Measurements from ENCODE around the gene KCNJ12. TPM values are rescaled to one million over a fixed set of nuclear protein-coding genes. Genes with fewer than 3 reads are reported as not detected.
A peak's percentile ranks its signal among the peaks of the same experiment; 100 is the strongest.
"Not testable (repeated sequence)": the region's sequence is repeated elsewhere in the genome, so short reads cannot be mapped to it uniquely, and the experiment has no call there.

The KCNJ12 gene
- total RNA-seq, 1 donor from 2014 or later: 6.1 TPM

DNA sequence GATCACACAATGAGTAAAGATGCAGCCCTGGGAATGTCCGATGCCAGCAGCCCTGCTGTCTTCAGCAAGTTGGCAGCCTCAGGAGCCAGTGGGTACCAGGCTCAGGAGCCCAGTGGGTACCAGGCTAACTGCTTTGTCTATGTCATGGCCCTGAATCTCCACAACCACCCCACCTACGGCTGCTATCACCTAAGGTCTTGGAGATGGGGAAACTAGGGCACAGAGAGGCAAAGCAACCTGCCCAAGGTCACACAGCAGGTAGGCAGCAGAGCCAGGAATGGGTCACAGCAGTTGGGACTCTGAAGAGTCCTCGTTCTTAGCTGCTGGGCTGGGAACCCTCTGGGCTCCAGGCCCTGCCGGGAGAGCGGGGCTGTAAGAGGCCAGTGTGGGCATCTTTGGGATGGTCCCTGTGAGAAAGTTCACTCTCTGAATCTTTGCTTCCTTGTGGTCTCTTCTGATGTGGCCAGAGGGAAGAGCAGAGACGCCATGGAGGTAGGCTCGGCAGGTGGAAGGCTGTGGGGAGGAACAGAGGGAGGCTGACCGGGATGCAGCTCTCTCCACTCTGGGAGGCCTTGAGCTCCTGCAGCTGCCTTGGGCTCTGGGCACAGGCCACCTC is 34.1 kb upstream of the KCNJ12 start:
- H3K9me3 Mint-ChIP-seq; DNase-seq (ENCODE audit: low read depth, low spot score); H3K27me3 Mint-ChIP-seq (ENCODE audit: low read depth); H3K4me1 Mint-ChIP-seq; H3K4me3 Mint-ChIP-seq; H3K27ac Mint-ChIP-seq (ENCODE audit: unreplicated experiment); H3K36me3 Mint-ChIP-seq (ENCODE audit: low read depth): not testable (repeated sequence)

DNA sequence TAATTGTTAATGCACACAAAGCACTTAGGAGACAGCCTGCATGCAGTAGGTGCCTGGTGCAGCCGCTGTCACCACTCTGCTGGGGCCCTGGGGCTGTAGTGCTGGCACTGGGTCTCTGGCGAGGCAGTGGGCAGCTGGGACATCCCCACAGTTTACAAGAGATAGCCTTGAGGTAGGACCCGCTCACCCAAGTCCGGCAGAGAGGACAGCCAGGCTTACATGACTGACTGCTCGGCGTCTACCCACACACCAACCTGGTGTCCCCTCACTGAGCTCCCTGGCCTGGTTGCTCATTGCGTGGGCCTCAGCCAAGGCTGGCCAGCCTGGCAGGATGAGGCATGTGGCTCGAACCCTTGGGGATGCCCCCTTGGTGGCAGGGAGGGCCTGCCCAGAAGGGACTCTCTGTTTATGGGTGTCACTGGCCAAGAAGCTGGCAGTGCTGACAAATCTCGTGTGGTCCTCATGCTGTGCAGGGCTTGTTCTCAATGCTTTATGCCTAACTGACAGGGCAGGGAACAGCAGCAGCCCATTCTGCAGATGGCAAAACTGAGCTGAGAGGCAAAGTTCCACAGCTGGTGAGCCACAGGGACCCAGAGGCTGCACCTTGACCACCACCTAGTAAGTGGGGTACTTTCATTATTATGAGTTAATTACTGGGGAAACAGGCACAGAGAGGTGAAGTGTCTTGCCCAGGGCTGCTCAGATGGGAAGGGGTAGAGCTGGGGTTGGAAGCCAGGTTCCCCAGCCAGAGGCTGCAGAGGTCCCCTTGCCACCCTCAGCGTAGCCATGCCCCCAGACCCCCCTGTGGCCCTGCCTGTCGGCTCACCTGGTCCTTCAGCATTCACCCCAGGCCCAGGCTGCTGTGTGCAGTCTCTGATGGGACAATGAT is 32.9 kb upstream of the KCNJ12 start:
- not testable (repeated sequence) for H3K4me1 Mint-ChIP-seq; H3K4me3 Mint-ChIP-seq; H3K27me3 Mint-ChIP-seq (ENCODE audit: low read depth); H3K36me3 Mint-ChIP-seq (ENCODE audit: low read depth); DNase-seq (ENCODE audit: low read depth, low spot score); H3K27ac Mint-ChIP-seq (ENCODE audit: unreplicated experiment); H3K9me3 Mint-ChIP-seq

DNA sequence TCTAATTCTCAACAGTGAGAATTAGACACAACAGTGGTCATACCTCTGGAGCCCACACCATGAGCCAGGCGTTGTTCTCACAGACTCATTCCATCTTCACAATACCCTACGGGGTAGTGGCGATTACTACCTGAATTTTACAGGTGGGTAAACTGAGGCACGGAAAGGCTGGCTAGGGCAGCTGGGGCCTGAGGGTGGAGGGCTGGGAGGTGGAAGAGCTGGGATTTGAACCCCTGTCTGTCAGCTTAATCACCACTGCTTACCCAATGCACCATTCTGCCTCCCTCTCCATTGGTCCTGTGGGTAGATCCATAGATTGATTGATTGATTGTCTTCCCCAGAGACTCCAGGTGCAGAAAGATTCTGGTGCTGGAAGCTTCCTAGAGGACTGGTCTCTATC is 31.4 kb upstream of the KCNJ12 start:
- not testable (repeated sequence) for H3K4me1 Mint-ChIP-seq; H3K27ac Mint-ChIP-seq (ENCODE audit: unreplicated experiment); H3K9me3 Mint-ChIP-seq; H3K36me3 Mint-ChIP-seq (ENCODE audit: low read depth); H3K27me3 Mint-ChIP-seq (ENCODE audit: low read depth); H3K4me3 Mint-ChIP-seq; DNase-seq (ENCODE audit: low read depth, low spot score)

DNA sequence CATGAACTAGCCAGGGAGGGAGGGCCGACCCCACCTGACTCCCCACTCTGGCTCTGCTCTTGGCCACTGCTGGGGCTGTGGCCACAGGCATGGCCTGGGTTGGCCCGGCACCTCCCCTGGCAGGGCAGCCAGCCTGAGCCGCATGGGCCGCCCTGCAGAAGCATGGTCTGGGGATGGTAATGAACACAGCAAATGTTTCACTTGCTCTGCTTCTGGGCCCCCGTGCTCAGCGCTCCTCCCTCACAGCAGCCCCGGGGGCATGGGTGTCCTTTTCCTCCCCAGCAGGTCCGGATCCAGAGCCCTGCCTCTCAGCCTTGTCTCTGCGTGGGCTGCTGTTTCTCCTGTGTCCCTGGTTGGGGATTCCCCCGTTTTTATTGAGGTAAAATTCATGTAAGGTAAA is 30.9 kb upstream of the KCNJ12 start:
- no peaks in the 10 kb centered on the region for H3K27me3 Mint-ChIP-seq (ENCODE audit: low read depth)
- H3K4me3 Mint-ChIP-seq: no peak overlapping the region
- no peaks in the 10 kb centered on the region for H3K36me3 Mint-ChIP-seq (ENCODE audit: low read depth)
- no peaks in the 10 kb centered on the region for H3K9me3 Mint-ChIP-seq
- H3K27ac Mint-ChIP-seq (ENCODE audit: unreplicated experiment): peak overlapping the region; percentile 12
- TF ChIP-seq, protein P1, sequence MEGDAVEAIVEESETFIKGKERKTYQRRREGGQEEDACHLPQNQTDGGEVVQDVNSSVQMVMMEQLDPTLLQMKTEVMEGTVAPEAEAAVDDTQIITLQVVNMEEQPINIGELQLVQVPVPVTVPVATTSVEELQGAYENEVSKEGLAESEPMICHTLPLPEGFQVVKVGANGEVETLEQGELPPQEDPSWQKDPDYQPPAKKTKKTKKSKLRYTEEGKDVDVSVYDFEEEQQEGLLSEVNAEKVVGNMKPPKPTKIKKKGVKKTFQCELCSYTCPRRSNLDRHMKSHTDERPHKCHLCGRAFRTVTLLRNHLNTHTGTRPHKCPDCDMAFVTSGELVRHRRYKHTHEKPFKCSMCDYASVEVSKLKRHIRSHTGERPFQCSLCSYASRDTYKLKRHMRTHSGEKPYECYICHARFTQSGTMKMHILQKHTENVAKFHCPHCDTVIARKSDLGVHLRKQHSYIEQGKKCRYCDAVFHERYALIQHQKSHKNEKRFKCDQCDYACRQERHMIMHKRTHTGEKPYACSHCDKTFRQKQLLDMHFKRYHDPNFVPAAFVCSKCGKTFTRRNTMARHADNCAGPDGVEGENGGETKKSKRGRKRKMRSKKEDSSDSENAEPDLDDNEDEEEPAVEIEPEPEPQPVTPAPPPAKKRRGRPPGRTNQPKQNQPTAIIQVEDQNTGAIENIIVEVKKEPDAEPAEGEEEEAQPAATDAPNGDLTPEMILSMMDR (conservative IDR thresholded peaks at IDR 0.05): no peak
- H3K4me1 Mint-ChIP-seq: no peaks in the 10 kb centered on the region
- DNase-seq (ENCODE audit: low read depth, low spot score): no peak

DNA sequence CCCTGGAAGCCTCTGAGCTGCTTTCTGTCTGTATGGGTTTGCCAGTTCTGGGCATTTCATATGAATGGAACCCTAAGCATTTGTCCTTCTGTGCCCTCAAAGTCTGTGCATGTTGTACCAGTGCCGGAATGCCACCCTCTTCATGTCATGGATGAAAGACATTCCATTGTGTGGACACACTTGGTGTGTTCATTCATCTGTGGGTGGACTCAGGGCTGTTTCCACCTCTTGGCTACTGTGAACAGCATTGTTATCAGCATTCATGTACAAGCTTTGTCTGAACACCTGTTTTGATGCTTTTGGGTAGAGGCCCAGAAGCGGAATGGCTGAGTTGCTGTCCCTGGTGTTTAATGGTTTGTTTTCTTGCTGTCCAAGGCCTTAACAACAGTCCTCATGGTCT is 30.1 kb upstream of the KCNJ12 start:
- H3K9me3 Mint-ChIP-seq, H3K4me3 Mint-ChIP-seq: not testable (repeated sequence)

DNA sequence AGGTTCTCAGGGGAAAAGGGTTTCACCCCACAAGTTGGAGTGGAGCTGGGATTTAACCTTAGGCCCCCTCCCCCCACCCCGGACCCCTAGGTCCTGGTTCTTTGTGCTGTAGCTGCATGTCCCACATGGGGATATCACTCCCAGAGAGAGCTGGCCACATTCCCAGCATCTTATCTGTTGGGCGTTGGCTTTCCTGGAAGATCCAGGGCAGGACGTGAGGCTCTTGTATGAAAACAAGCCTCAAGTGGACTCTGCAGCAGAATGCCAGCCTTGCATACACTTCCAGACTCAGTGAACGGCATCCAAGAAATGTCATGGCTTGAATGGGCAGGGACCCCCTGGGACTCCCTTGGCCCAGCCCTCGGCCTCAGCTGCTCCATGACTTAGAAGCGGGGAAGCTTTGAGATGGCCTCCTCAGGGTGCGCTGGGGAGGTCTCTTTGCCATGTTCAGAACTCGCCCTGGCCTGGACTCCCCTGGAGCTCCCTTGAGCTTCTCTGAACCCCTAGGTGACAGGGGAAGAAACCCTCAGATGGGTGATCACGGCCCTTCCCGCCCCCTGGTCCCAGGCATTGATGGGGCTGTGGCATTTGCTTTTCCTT is 29.4 kb upstream of the KCNJ12 start:
- not testable (repeated sequence) for H3K4me3 Mint-ChIP-seq; DNase-seq (ENCODE audit: low read depth, low spot score); H3K9me3 Mint-ChIP-seq; H3K4me1 Mint-ChIP-seq; H3K36me3 Mint-ChIP-seq (ENCODE audit: low read depth); H3K27me3 Mint-ChIP-seq (ENCODE audit: low read depth); H3K27ac Mint-ChIP-seq (ENCODE audit: unreplicated experiment)

More for the DNA sequence above, 30.1 kb upstream of the KCNJ12 start:
- not testable (repeated sequence) for H3K27ac Mint-ChIP-seq (ENCODE audit: unreplicated experiment); H3K36me3 Mint-ChIP-seq (ENCODE audit: low read depth); H3K4me1 Mint-ChIP-seq; H3K27me3 Mint-ChIP-seq (ENCODE audit: low read depth); DNase-seq (ENCODE audit: low read depth, low spot score)

DNA sequence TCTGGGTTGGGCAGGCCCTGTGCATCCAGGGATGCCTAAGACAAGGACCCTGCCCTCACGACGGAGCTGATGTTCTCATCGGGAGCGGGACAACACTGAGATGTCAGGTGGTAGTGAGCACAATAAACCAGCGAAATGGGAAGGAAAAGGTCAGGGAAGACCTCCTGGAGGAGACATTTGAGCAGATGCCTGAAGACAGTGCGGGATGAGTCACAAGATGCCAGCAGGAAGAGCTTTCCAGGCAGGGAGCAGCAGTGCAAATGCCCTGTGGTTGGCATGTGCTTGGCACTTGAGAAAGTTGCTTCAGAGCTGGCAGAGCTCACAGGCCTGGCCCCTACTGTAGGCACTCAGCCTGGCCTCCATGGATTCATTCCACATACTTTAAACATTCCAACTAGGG is 28.5 kb upstream of the KCNJ12 start:
- DNase-seq (ENCODE audit: low read depth, low spot score): not testable (repeated sequence)

DNA sequence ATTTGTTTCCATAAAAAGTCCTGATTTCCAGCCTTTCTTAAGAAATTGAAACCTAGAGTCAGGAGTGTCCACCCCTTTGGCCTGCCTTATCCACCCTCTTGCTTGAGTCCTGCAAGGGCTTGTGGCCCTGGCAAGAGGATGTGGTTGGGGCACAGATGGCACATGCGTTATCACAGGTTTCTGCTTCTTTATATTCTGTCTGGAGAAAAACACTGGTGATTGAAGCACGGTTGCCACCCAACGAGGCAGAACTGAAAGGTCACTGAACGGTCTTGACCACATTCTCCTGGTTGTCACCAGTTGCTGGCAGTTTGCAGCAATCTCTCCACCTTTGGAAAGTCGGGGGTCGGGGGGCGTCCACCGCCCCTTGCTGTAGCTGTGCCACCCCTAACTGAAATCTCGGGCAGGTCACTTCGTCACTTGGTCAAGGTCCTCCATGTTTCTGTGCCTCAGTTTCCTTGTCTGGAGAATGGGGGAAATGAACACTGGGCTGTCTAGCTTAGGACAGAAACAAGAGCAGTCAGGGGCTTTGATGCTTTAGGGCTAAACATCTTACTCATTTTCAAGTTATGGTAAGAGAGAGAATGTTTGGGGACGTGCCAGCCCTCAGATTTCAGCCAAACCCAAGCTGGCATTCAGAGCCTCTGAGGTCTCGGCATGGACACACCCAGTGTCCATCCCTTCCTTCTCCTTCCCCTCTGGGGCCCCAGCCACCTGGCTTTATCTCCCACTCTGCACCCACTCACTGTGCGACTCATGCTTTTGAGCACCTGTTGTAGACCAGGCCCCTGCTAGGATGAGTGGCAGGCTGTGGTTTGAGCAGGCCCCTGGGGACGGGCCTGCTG is 27.9 kb upstream of the KCNJ12 start:
- not testable (repeated sequence) for H3K27ac Mint-ChIP-seq (ENCODE audit: unreplicated experiment); DNase-seq (ENCODE audit: low read depth, low spot score); H3K9me3 Mint-ChIP-seq; H3K4me1 Mint-ChIP-seq; H3K27me3 Mint-ChIP-seq (ENCODE audit: low read depth); H3K4me3 Mint-ChIP-seq; H3K36me3 Mint-ChIP-seq (ENCODE audit: low read depth)

More for the DNA sequence above, 28.5 kb upstream of the KCNJ12 start:
- not testable (repeated sequence) for H3K4me1 Mint-ChIP-seq; H3K4me3 Mint-ChIP-seq; H3K27ac Mint-ChIP-seq (ENCODE audit: unreplicated experiment); H3K9me3 Mint-ChIP-seq; H3K27me3 Mint-ChIP-seq (ENCODE audit: low read depth); H3K36me3 Mint-ChIP-seq (ENCODE audit: low read depth)

DNA sequence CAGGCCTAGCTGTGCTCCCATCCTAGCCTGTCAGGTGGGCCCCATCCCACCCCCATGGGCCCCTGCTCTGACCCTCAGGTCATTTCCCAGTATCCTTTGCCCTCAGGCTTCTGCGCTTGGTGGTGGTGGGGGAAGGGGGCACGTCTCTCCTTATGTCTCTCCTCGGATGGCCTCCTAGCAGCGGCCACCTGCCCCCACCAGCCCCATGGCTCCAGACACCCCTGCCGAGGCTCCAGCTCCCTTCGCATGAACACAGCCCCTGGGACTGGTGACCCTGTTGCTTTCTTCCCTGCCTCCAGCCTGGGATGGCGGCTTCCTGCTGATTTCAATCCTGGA is 27.3 kb upstream of the KCNJ12 start:
- DNase-seq (ENCODE audit: low read depth, low spot score); H3K4me3 Mint-ChIP-seq; H3K9me3 Mint-ChIP-seq; H3K27me3 Mint-ChIP-seq (ENCODE audit: low read depth); H3K4me1 Mint-ChIP-seq; H3K36me3 Mint-ChIP-seq (ENCODE audit: low read depth); H3K27ac Mint-ChIP-seq (ENCODE audit: unreplicated experiment): not testable (repeated sequence)

DNA sequence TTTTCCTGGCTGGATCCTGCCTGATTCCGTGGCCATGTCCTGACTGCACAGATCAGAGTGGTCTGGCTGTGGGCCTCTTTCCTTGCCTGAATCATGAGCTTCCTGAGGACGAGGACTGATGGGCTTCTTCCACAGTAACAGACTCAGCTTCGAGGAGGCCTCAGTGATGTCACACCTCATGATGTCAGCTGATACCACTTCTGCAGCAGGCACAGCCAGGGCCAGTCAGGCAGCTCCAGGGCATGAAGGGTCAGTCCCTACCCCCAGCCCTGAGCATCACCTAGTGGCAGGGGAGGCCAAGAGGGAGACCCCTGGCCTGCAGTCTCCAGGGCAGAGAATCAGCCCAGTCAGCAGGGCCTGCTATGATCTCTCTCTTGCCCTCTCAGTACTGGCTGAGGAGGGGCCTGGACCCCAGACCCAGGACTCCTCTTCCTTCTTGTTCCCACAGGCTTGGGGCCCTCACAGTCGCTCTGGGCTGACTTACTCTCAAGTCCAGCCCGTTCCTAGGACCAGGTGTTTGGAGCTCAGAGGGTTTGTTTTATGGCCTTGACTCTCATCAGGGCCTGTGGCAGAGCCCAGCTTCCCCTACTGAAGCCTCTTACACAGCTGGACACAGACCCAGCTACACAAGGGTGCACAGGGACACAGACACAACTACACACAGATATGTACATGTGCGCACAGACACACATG is 26.7 kb upstream of the KCNJ12 start:
- H3K36me3 Mint-ChIP-seq (ENCODE audit: low read depth); H3K4me1 Mint-ChIP-seq: not testable (repeated sequence)

DNA sequence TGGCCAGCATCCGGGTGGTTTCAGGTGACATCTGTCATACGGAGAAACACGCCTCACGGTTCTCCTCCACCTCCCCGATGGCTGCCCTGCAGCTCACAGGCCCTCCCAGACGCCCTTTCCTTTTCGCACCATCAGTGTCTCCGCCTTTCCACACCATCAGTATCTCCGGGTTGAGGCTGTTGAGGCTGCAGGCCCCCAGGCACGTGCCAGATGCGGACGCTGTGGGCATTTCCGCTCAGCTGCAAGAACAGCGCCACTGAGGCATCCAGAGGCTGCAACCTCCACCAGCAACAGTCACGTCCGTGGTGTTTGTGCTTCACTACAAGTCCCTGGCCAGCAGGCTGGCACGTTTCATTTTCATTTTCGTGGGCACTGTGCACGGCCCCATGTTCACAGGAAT is 25.7 kb upstream of the KCNJ12 start:
- not testable (repeated sequence) for H3K4me3 Mint-ChIP-seq

More for the DNA sequence above, 26.7 kb upstream of the KCNJ12 start:
- H3K9me3 Mint-ChIP-seq; H3K4me3 Mint-ChIP-seq; DNase-seq (ENCODE audit: low read depth, low spot score); H3K27me3 Mint-ChIP-seq (ENCODE audit: low read depth): not testable (repeated sequence)
- peak overlapping the region; percentile 92 for H3K27ac Mint-ChIP-seq (ENCODE audit: unreplicated experiment)

More for the DNA sequence above, 25.7 kb upstream of the KCNJ12 start:
- not testable (repeated sequence) for H3K27ac Mint-ChIP-seq (ENCODE audit: unreplicated experiment); DNase-seq (ENCODE audit: low read depth, low spot score); H3K36me3 Mint-ChIP-seq (ENCODE audit: low read depth); H3K9me3 Mint-ChIP-seq; H3K27me3 Mint-ChIP-seq (ENCODE audit: low read depth)
- peaks cover 16% of the 10 kb centered on the region for H3K4me1 Mint-ChIP-seq
